NCI-H2107 (cell line): Measurements from ENCODE around the gene TYK2.

Experiments used
- DNase-seq: peaks from one replicate; lab custom pipeline; 2025; lab: John Stamatoyannopoulos, UW

The TYK2 gene

DNA sequence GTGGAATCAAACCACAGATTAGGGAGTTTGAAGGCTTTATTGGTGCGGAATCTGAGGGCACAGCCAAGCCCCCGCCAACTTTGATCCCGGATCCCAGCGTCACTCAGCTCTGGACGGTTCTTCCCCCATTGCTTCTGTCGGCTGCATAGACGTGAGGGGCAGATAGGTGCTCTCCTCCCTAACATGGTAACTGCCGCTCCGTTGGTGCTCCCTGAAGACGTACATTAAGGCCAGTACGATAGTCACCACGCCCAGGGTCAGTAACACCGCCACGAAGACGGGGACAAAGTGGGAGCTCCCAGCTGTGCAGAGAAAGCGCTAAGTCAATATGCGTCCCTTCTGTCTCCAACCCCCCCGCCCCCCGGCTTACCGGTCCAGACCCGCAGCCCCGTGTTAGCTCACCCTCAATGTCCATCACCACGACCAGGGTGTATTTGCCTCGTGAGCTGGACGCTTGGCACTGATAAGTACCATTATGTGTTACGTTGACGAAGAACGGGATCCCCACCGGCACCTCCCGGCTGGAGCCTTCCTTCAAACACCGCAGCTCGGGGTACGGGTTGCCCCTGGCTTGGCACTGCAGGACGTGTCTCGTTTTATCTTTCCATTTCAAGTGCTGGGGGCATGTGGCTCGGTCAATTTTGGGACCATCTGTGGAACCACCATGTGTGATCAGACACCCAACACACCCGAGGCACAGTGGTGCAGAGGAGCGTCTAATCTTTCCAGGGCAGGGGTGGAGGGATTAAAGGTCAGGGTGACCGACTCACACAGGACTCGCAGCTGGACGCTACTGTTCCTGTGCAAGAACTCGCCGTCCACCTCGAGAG is 46.4 kb downstream of the TYK2 start:
- DNase-seq, result no peak

DNA sequence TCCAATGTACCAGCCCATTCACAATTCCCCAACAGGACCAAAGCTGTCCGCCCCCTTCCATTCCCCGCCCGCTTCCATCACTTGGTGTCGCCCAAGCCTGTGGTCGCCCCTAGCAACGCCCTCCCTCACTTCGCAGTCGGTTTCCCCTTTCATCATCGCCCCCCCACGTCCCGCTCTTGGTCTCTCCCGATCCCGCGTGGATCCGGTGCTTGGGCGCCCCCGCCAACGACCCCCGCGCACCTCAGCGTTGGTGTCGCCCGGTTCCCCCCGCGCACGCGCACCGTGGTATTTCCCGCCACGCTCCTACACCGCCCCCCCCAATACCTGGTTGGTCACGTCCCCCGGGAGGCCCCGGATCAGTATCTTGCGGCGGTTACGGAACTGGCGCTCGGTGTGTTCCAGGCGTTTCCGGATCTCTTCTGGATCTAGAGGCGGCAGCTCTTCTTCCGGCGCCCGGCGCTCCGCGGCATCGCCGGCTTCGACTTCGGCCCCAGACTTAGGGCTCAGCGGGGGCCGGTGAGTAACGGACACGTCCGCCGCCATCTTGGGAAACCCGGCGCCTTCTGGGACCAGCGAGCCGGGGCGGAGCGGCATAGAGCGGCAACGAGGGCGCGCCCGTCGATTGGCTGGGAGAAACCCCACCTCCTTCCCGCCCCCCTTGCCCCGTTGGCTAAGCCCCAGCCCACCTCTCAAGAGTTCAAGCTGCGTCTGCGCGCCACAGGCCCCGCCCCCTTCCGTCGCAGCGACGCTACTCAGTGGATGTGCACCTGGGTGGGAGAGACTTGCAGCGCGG is 47.2 kb downstream of the TYK2 start, which contains the start of gene RAVER1:
TSS of gene RAVER1 (minus strand) at position 565 of the 793 bp plus-strand sequence. CDS start at position 543, 22 bp downstream.
- peak; percentile 95 for DNase-seq

DNA sequence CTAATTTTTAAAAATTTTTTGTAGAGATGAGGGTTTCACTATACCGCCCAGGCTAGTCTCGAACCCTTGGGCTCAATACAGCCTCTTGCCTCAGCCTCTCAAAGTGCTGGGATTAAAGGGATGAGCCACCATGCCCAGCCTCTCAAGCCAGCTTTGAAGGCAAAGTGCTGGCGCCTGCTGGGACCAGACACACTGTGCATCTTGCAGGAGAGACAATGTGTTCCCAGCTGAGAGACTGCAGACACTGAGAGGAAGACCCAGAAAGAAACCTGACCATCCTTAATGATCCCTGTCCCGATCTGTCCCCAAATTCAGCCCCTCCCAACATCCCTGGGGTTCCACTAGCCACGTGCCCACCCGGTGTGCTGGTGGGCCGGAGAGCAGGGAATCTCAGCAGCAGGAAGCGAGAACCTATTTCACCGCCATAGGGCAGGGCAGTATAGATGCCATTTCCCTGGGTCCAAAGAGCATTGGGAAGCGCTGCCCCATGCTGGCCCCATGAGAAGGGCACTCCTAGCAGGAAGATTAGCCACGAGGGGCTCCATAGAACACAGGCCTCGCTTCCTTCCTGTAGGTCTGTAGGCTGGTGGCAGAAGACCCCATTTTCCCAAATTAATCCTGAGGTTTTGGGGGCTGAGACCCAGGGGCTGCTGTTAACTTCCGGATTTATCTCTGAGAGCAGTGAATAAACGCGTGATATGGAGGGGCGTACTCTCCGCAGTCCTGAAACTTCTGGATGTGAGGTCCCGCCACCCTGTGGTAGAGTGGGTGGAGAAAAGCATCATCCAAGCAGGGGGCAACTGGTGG is 48.0 kb downstream of the TYK2 start:
- no peak for DNase-seq

DNA sequence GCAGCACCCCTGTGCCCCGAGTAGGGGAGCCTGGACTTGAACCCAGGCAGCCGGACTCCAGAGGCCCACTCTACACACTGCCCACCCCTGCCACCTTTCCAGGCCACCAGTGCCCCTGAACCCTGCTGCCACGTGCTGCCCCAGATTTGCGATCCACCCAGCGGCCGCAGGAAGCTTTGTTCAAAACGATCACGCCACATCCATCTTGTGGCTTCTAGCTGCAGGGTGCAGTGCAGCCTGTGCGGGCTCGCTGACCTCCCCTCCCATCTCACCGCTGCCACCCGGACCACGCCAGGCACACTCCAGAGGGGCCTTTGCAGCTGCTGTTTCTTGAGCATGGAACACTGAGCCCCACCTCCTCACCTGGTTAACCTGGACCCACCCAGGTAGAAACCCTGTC is 50.8 kb downstream of the TYK2 start:
- no peak for DNase-seq

DNA sequence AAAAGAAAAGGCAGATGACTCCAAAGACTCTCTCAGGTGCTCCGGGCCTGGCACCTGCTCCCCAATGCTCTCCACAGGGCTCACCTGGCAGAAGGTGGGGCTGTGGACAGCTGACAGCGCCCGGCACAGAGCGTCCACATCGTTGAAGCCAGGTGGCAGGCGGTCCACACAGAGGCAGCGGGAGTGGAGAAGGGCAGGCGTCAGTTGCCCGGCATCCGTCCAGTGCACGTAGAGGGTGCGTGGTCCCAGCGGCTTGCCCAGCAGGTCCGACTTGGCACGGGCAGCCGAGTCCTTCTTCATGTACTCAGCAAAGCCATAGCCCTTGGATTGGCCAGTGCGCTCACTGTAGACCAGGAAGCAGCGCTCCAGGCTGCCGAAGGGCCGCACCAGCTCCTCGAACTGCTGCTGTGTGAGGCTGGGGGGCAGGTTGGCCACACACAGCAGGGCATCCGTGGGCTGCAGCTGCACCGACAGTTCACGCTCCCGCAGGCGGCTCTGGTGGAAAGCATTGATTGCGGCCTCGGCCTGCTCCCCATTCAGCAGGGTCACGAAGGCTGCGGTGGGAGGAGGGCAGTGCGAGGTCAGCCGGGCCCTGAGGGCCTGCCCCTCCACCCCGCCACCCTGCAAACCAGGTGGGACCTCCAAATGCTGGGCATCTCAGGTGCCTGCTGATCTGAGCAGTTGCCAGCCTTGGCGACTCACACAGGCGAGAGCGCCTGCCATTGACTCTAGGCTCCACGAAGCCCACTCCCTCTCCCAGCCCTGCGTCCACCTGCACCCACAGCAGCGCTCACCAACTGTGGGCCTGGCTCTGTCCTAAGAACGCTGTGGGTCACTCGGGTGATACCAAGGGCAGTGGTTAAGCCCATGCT is 51.6 kb downstream of the TYK2 start:
- DNase-seq, result no peak

DNA sequence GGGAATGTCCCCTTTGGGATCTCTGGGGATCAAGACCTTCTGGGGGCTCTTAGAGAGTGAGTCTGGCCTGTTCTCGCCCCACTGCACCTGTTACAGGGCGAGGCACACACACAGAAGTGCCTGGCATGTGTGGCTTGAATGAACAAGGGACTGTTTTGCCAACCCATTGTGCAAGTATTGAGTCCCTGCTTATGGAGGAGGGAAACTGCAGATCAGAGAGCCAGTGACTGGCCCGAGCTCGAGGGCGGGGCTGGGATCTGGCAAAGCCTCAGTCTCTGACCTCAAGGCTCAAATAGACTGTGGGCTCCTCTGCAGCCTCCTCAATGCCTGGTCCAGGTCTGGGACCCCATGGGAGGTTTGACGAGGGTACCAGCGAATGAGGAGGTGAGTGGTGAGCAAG is 52.6 kb downstream of the TYK2 start:
- DNase-seq, result no peak

DNA sequence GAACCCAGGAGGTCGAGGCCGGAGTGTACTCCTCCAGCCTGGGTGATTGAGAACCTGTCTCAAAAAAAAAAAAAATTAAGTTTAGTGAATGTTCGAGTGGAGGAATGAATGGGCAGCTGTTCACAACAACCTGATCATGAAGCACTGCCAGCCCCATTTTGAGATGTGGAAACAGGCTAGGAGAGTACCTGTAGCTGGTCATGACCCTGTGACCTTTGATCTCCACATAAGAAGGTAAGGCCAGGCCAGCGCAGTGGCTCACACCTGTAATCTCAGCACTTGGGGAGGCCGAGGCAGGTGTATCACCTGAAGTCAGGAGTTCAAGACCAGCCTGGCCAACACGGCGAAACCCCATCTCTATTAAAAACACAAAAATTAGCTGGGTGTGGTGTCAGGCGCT is 54.6 kb downstream of the TYK2 start:
- DNase-seq, result no peak

DNA sequence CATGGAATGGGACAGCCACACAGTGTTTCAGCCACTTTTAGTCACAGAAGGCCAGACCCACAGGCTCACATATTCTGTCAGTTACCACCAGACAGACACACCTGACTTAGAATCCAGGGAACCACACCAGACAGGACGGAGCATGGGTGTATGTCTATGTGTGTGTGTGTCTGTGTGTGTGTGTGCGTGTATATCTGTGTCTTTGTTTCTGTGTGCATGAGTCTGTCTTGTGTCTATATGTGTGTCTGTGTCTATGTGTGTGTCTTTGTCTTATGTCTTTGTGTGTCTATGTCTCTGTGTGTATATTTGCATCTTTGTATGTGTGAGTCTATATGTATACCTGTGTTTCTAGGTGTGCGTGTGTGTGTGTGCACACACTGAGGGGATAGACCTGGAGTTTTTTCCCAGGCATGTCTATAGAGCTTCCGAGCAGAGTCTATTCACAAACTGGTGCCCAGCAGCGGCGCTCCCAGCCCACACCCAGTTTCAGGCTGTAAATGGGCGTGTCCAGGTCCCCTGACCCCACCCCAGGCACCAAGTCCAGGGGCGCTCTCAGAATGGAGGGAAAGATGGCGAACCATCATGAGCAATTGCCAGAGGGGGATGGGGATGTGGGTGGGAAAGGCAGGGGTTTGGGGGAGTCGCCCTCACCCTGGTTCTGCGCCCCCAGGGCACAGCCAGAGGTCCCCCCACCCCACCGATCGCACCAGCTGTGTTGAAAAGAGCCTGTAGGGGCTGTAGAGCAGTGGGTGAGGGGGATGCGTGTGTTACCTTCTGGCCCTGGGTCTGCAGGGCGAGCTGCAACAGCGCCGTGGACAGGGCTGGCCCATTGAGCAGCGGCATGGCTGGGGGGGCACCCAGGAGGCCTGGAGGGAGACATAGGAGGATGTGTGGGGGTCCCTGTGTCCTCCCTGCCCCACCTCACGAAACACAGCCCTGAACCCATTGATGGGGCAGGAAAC is 58.2 kb downstream of the TYK2 start:
- no peak for DNase-seq

DNA sequence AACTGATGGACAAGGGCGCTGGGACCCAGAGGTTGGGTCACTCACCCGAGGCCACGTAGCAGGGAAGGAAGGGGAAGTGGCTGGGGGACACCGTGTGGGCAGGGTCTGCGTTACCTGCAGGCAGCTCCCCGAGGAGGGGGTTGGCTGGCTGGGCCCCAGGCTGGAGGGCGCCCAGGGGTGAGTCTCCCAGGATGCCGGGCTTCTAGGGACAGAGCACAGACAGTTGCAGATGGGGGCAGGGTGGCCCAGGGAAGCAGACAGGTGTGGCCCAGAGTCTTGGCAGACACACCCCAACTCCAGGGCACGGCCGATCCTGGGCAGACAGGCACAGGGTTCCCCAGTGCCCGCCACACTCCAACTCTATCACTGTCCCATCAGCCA is 59.0 kb downstream of the TYK2 start:
- DNase-seq, result no peak

DNA sequence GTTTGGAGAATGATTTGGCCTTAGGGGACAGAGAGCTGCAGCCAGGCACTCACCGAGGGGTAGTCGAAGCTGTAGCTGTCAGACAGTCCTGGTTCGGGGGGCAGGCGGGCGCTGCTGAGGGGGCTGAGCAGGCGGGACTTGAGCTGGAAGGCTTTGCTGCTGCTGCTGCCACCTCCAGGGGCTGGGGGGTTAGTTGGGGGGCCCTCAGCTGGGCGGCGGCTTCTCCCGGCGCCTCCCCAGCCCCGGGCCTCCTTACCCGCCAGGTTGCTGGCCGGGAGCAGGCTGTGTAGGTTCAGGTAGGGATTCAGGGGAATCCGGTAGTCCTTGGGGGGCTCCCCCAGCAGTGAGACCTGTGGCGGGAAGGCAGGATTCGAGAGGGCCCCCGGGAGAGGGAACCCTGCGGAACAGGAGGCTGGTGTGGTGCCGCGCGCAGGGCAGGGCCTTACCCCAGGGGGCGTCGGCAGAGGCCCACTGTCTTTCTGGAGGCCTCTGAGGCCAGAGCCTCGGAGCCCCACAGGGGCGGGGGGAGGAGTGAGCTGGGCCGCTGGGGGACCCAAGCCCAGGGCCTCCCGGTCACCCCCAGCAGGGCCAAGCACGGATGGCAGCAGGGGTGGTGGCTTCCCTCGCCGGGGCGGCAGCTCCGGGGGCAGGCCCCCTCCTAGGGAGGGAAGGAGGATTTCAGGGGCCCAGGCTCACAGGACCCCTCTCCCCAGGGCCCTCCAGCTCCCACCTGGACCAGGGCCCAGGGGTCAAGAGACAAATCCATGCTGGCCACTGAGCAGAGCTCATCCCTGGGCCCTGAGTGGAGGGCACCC is 59.6 kb downstream of the TYK2 start:
- no peak for DNase-seq

DNA sequence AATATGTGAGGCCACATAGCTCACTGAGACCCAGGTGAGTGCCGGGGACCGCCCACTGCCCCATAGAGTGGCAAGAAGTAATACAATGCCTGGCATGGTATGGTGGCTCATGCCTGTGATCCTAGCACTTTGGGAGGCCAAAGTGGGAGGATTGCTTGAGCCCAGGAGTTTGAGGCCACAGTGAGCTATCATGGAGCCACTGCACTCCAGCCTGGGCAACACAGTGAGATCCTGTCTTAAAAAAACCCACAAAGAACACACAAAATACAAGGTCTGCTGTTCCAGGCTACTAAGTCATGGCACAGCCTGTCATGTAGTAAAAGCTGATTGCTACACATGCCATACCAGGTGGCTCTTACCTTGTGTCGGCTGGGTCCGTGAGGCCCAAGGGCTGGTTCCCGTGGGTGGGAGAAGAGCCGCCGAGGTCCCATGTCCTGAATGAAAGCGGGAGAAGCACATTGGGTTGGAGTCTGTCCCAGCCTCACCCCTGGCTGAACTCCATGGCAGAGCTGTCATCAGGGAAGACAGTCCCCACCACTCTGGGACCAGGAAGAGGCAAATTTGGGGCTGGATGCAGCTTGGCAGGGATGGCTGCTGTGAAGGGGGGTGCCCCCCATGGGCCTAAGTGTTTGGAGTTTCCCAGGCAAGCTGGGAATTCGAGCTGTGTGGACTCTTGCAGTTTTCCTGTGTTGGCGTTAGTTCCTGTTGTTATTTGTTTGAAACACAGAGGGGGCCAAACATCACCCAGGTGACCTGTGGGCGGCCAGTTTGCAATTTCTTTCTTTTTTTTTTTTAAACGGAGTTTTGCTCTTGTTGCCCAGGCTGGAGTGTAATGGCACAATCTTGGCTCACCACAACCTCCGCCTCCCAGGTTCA is 61.3 kb downstream of the TYK2 start:
- DNase-seq, result no peak

DNA sequence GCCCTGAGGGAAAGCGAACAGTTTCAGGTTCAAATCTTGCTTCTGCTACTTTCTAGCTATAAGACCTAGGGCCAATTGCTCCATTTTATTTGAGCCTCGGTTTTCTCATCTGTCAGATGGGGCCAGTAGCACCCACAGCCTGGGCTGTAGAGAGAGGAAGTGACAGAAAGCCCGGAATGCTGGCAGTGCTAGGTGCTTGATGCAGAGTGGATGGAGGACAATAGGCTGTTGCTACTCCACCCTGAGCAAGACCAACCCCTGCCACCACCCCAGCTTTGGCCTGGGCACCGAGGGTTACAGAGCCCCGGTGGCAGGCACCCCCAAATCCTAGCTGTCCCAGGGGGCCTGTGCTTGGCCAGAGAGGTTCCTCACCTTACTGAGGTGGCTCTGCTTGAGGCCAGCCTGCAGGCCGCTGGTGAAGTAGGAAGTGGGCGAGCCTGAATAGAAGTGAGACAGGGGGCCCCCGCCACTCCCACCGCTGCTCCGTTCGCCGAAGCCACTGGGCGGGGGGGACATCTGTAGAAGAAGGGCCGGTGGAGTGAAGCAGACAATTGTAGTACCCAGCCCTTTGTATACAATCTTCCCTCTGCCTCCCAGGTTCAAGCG is 62.4 kb downstream of the TYK2 start:
- no peak for DNase-seq

DNA sequence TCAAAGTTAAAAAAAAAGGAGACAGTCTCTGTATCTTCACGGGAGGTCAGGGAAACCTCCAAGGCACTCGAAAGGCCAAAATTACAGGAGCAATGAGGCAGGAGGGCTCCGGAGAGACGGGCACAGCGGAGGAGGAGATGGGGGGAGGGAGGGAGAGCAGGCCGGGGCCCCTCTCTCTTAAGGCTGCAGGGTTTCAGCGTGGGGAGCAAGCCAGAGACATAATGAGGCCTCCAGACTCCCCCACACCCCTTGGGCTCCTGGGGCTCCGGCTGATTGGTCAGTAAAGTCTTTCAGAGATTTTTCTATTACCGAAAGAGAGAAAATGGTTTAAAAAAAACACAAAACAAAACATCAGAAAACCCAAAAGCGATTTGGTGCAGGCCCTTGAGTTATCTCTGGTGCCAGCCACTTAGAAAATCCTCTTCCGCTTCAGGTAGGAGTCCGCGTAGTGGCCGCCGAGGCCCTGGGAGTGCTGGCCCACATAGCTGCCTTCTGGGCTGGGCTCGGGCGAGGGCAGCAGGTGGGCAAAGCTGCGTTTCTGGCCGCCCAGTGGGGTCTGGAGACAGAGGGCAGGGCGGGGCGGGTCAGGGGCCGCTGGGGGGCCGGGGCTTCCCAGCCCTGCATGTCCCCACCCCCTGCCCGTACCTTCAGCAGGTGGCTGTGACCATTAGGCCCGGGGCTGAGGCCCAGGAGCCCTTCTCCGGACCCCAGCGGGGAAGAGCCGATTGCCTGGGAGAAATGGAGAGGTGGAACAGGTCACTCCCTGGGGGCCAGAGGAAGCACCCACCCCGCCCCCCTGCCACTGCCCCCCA is 63.1 kb downstream of the TYK2 start:
- DNase-seq, result no peak

DNA sequence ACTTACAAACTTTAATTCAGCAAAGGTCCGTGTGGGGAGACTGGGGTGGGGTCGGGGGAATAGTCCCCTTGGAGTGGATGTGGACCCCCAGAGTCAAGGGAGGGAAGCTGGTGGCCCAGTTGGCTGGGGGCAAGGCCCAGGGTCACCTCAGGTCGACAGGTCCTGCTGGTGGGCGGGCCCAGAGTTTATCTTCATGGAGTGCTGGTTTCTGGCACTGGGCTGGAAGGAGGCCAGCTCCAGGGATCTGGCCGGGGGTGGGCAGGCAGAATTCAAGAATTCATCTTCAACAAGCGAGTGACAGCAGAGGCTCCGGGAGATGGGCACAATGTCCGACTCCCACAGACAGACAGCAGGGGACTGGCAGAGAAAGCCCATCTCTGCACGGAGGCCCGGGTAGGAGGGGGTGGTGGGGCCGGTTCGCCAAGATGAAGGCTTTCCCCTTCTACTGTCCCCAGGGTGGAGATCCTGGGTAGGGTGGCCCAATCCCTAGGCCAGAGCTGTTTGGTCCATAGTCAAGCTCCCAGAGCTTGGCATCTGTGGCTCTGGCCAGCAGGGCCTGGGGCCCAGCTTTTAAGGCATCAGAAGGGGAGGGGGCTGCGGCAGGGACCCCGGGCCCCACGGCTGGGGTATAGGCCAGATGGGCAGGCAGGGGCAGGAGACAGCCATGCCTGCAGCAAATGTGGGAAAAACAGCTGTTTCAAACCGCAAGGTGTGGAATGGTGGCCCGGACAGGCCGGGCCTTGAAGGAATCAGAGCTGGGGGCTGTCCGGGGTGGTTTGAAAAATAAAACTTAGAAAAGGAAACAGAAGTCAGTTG is 63.9 kb downstream of the TYK2 start:
- no peak for DNase-seq

DNA sequence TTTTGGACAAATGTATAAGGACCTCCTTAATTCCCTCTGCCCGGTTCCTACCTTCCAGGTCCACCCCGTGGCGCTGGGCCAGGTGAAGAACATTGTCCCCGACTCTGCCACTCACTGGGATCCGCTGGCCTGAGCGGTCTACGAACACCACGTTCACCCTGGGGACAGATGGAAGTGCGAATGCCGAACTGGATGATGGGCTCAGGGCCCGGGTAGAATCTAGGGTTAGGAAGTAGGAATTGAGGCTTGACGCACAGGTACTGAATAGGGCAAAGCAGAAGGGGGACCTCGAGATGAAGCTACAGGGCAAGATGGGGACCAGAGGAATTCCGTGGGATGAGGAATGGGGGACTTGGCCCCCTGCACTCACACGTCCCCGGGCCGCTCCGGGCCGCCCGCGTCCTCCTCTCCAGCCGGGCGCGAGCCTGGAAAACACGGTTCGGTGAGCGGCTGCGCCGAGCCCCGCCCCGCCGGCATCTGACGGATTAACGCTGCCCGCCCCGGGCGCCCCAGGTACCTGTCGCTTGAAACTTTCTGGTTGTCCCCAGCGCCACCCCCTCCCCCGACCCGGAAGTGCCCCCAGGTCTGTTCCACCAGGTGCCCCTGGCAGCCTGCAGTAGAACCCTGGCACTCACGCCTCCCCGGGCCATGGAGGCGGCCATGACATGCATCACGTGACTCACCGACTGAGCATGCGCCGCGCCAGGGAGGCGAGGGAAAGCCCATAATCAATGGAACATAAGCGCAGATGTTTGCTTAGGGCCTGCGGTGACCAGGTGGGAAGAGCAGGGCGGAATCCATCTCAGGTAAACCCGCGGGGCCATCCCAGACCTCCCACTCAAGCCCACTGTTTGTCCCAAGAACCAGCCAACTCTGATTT is 64.8 kb downstream of the TYK2 start, which contains the start of gene FDX2:
TSS of gene FDX2 (minus strand) at position 681 of the 880 bp plus-strand sequence. CDS start at position 662, 19 bp downstream.
- DNase-seq, result peak; percentile 74
